ENCODE data around the gene CNOT4.
"Not testable (repeated sequence)": the region's sequence is repeated elsewhere in the genome, so short reads cannot be mapped to it uniquely, and the experiment has no call there.

Gene CNOT4

GRCh38 chr7:135328526-135328925 is 181.4 kb downstream of the CNOT4 start:
- no peaks in the 10 kb centered on the region for H3K9me3 ChIP-seq
- no peak for DNase-seq
- no peak for TF ChIP-seq CTCF (IDR thresholded peaks at IDR 0.05; ENCODE audit: low read depth, low read length)
- no peak overlapping the region for H3K4me3 ChIP-seq (ENCODE audit: low read depth, low read length)
- H3K36me3 ChIP-seq = no peaks in the 10 kb centered on the region
- H3K4me1 ChIP-seq = peaks cover 4% of the 10 kb centered on the region; the same call in 1 of the 2 replicates
- H3K27me3 ChIP-seq = no peaks in the 10 kb centered on the region

GRCh38 chr7:135328053-135328452 is 181.8 kb downstream of the CNOT4 start:
- no peak overlapping the region for H3K4me3 ChIP-seq (ENCODE audit: low read depth, low read length)
- no peaks in the 10 kb centered on the region for H3K27me3 ChIP-seq
- TF ChIP-seq CTCF (IDR thresholded peaks at IDR 0.05; ENCODE audit: low read depth, low read length) = no peak
- no peak for DNase-seq
- H3K36me3 ChIP-seq = no peaks in the 10 kb centered on the region
- H3K4me1 ChIP-seq = peaks cover 6% of the 10 kb centered on the region
- no peaks in the 10 kb centered on the region for H3K9me3 ChIP-seq

- TF ChIP-seq CTCF (IDR thresholded peaks at IDR 0.05; ENCODE audit: low read depth, low read length) = no peak
- no peak for DNase-seq
These were observed 182.4 kb downstream of the CNOT4 start for GRCh38 chr7:135327458-135327857.

GRCh38 chr7:135326636-135327280 is 183.1 kb downstream of the CNOT4 start:
- no peaks in the 10 kb centered on the region for H3K9me3 ChIP-seq
- H3K4me1 ChIP-seq = peaks cover 19% of the 10 kb centered on the region
- H3K36me3 ChIP-seq = no peaks in the 10 kb centered on the region
- TF ChIP-seq CTCF (IDR thresholded peaks at IDR 0.05; ENCODE audit: low read depth, low read length) = no peak
- H3K4me3 ChIP-seq (ENCODE audit: low read depth, low read length) = no peak overlapping the region
- H3K27me3 ChIP-seq = no peaks in the 10 kb centered on the region
- DNase-seq = no peak

More at GRCh38 chr7:135327458-135327857, 182.4 kb downstream of the CNOT4 start:
- Histone ChIP-seq H3K4me3 (ENCODE audit: low read depth, low read length) (no peak overlapping the region), H3K4me1 (peaks cover 12% of the 10 kb centered on the region), H3K27me3 (no peaks in the 10 kb centered on the region), H3K36me3 (no peaks in the 10 kb centered on the region), H3K9me3 (no peaks in the 10 kb centered on the region)

GRCh38 chr7:135322571-135323340 is 187.1 kb downstream of the CNOT4 start:
- Histone ChIP-seq H3K4me3 (ENCODE audit: low read depth, low read length) (no peak overlapping the region), H3K27me3 (no peaks in the 10 kb centered on the region), H3K36me3 (no peaks in the 10 kb centered on the region), H3K4me1 (peaks cover 29% of the 10 kb centered on the region), H3K9me3 (no peaks in the 10 kb centered on the region)
- TF ChIP-seq CTCF (IDR thresholded peaks at IDR 0.05; ENCODE audit: low read depth, low read length) = no peak
- DNase-seq = no peak

- Histone ChIP-seq H3K9me3 (no peaks in the 10 kb centered on the region), H3K4me1 (peaks cover 29% of the 10 kb centered on the region), H3K4me3 (ENCODE audit: low read depth, low read length) (no peak overlapping the region), H3K27me3 (no peaks in the 10 kb centered on the region), H3K36me3 (no peaks in the 10 kb centered on the region)
- DNase-seq = peak; percentile 76
- TF ChIP-seq CTCF (IDR thresholded peaks at IDR 0.05; ENCODE audit: low read depth, low read length) = no peak
These were observed 188.3 kb downstream of the CNOT4 start for GRCh38 chr7:135321556-135321955.

- H3K4me3 ChIP-seq (ENCODE audit: low read depth, low read length); H3K9me3 ChIP-seq; H3K36me3 ChIP-seq; H3K27me3 ChIP-seq; DNase-seq: not testable (repeated sequence)
- peaks cover 26% of the 10 kb centered on the region for H3K4me1 ChIP-seq
These were observed 188.9 kb downstream of the CNOT4 start for GRCh38 chr7:135320953-135321352.
